Ectodermal cell (in vitro differentiated cells): ENCODE results near the gene OR4A15. TPM values are rescaled to one million over a fixed set of nuclear protein-coding genes. Genes with fewer than 3 reads are reported as not detected.

Experiments used
- H3K27ac ChIP-seq: 2 replicates; pipeline ENCODE4 v1.7.0; 2013; ENCODE audit warnings: mild to moderate bottlenecking, low read depth, low read length; ENCODE audit not compliant: insufficient read depth, poor library complexity, severe bottlenecking
- H3K27me3 ChIP-seq: 2 replicates; pipeline ENCODE4 v1.7.0; 2013; ENCODE audit warnings: mild to moderate bottlenecking, low read length; ENCODE audit not compliant: insufficient read depth, control insufficient read depth, poor library complexity, severe bottlenecking
- H3K36me3 ChIP-seq: one replicate; pipeline ENCODE4 v1.7.0; 2013; ENCODE audit warnings: low read length; ENCODE audit not compliant: control insufficient read depth, insufficient read depth
- H3K4me1 ChIP-seq: one replicate; pipeline ENCODE4 v1.7.0; 2013; ENCODE audit warnings: low read length; ENCODE audit not compliant: control insufficient read depth, insufficient read depth
- H3K4me3 ChIP-seq: 2 replicates; pipeline ENCODE4 v1.7.0; 2013; ENCODE audit warnings: low read depth, low read length, control low read depth; ENCODE audit not compliant: insufficient read depth
- H3K9me3 ChIP-seq: 2 replicates; pipeline ENCODE4 v1.7.0; 2013; ENCODE audit warnings: mild to moderate bottlenecking, low read length, moderate library complexity; ENCODE audit not compliant: control insufficient read depth
- WGBS, 2 experiments: methylation state at CpG; one replicate each; pipeline ENCODE4 v1.1.7; 2013; ENCODE audit warnings: missing lambda C conversion rate in 2 of 2; 5-methylcytosine and 5-hydroxymethylcytosine counted together
- polyA plus RNA-seq, 4 experiments: library from polyadenylated mRNA; stranded (reverse); fragments of 50-300 nt; gene quantifications; one replicate each; pipeline ENCODE4 v1.2.3, GENCODE V29; 2013

OR4A15 gene
- polyA plus RNA-seq (2013, experiment 1 of 4) = not detected
- not detected for polyA plus RNA-seq (2013, experiment 2 of 4)
- polyA plus RNA-seq (2013, experiment 3 of 4) = not detected
- polyA plus RNA-seq (2013, experiment 4 of 4) = not detected

DNA sequence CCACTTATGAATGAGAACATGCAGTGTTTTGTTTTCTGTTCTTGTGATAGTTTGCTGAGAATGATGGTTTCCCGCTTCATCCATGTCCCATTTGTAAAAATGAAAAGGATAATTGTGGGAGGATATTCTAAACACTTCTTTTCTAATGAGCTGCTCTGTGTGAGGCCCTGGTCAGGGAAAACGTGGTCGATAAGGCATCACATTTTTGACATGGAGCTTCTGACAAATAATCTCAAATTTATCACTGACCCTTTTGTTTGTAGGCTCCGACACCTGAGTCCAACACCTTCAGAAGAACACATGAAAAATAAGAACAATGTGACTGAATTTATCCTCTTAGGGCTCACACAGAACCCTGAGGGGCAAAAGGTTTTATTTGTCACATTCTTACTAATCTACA, at the start of gene OR4A15:
TSS of gene OR4A15 (plus strand) at position 301 of the 400 bp plus-strand sequence. CDS start at position 301, 0 bp downstream.
- 49 to 64% methylated on average over 4 of the region's 4 CpGs for WGBS, 2 experiments
- H3K9me3 ChIP-seq = peaks cover 9% of the 10 kb centered on the region

DNA sequence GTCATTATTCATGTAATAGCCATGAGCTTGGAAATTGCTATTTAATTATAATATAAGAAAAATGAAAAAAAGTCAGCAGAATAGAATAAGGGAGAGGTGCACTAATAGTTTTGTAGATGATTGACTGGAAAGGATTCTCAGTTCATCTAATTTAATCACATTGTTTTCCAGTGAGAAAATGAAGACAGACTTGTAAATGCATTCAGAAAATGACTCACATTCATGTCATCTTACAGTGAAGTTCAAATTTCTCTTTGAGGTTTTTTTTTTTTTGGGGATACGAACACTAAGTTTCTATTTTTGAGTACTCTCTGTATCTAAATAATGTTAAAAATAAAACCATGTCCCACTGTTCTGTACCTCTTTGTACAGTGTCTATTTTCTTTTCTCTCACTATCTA, 43.3 kb upstream of the OR4A15 start:
- no CpG with 5 or more reads among the region's 1 CpG for WGBS, 2 experiments
- Histone ChIP-seq H3K4me3 (no peak overlapping the region), H3K9me3 (peaks cover 22% of the 10 kb centered on the region), H3K27ac (no peak overlapping the region), H3K4me1 (no peaks in the 10 kb centered on the region), H3K36me3 (no peaks in the 10 kb centered on the region), H3K27me3 (no peaks in the 10 kb centered on the region)

More for the DNA sequence above, at the start of gene OR4A15:
- no peaks in the 10 kb centered on the region for H3K36me3 ChIP-seq
- no peak within 1 kb of the TSS for H3K27ac ChIP-seq
- no peaks in the 10 kb centered on the region for H3K4me1 ChIP-seq
- no peak within 1 kb of the TSS for H3K4me3 ChIP-seq
- H3K27me3 ChIP-seq = no peaks in the 10 kb centered on the region

DNA sequence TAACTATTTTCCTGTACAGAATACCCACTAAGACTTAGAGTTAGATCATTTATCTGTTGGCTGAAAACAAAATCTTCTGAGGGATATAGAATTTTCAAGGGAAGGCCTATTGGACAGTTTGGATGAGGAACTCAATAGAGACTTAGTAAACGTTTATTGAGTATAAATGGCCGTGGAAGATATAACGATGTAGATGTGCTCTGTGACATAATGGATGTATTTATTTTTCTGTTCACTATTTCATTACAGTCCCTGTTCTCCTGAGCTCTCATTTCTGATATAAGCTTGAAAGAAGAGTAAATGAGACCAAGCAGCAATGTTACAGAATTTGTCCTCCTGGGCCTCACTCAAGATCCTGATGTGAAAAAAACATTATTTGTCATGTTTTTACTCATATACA, 24.9 kb upstream of the OR4A15 start, which contains the start of gene OR4A16:
TSS of gene OR4A16 (plus strand) at position 301 of the 400 bp plus-strand sequence. CDS start at position 301, 0 bp downstream.
- H3K27me3 ChIP-seq = no peaks in the 10 kb centered on the region
- H3K4me3 ChIP-seq = no peak within 1 kb of the TSS
- H3K27ac ChIP-seq = no peak within 1 kb of the TSS
- peaks cover 5% of the 10 kb centered on the region for H3K9me3 ChIP-seq
- 79 to 87% methylated on average over 3 of the region's 3 CpGs for WGBS, 2 experiments
- H3K36me3 ChIP-seq = no peaks in the 10 kb centered on the region
- H3K4me1 ChIP-seq = no peaks in the 10 kb centered on the region

DNA sequence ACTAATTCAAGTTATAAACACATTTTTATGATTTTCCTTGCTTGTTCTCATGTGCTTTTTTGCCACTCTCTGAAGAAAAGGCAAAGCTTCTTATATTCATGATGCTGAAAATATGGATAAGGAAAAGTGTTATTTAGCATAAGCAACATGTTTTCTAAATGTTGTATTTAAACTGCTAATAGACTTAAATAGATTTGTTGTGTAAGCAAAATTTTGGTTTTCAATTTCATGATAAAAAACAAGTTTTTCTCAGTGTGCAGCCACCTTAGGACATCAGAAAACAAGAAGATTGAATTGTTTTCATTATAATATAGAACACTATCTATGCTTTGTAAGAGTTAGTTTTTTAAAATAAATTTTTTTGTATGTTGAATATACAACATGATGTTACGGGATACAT, 22.5 kb upstream of the OR4A15 start:
- H3K9me3 ChIP-seq = peaks cover 5% of the 10 kb centered on the region

DNA sequence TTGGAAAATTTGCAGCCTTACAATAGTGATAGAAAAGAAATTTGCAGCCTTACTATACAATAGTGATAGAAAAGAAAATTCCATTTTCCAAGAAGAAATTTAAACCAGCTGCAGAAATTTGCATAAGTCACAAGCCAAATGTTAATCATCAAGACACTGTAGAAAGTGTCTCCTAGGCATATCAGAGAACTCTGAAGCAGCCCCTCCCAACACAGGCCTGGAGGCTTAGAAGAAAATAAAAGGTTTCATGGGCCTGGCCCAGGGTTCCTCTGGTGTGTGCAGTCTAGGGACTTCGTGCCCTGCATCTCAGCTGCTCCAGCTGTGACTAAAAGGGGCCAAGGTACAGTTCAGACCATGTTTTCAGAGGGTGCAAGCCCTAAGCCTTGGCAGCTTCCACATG, 18.7 kb upstream of the OR4A15 start:
- WGBS, 2 experiments = 14 to 17% methylated on average over 1 of the region's 1 CpG
- H3K9me3 ChIP-seq = peaks cover 8% of the 10 kb centered on the region

More for the DNA sequence above, 22.5 kb upstream of the OR4A15 start:
- Histone ChIP-seq H3K4me3 (no peak overlapping the region), H3K36me3 (no peaks in the 10 kb centered on the region), H3K27ac (no peak overlapping the region), H3K4me1 (no peaks in the 10 kb centered on the region), H3K27me3 (no peaks in the 10 kb centered on the region)
- no CpG with 5 or more reads among the region's 1 CpG for WGBS, 2 experiments

DNA sequence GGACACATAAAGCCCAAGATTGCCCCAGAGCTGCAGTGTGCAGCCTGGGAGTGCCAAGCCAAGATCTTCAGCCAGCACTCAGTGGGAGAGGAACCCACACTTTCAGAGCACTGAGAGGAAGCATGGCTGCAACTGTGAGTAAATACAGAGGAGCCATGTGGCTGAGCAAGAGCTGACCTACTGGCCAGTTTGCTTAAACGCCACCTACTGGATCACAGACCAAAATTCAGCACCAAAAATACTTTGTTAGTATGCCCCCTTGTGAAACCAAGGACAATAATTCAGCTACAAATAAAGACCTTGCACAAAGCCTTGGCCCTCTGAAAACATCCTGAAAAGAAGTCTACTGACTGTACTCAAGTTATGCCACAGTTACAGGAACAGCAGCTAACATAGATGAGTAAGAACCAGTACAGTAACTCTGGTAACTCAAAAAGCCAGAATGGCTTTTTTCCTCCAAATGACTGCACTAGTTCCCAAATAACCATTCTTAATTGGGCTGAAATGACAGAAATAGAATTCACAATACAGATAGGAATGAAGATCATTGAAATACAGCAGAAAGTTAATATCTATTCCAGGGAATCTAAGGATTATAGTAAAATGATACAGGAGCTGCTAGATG, 10.1 kb upstream of the OR4A15 start:
- 11 to 21% methylated on average over 1 of the region's 1 CpG for WGBS, 2 experiments
- Histone ChIP-seq H3K36me3 (no peaks in the 10 kb centered on the region), H3K27ac (no peak overlapping the region), H3K4me1 (no peaks in the 10 kb centered on the region), H3K4me3 (no peak overlapping the region), H3K27me3 (no peaks in the 10 kb centered on the region), H3K9me3 (peaks cover 22% of the 10 kb centered on the region)

More for the DNA sequence above, 18.7 kb upstream of the OR4A15 start:
- no peaks in the 10 kb centered on the region for H3K36me3 ChIP-seq
- H3K4me3 ChIP-seq = no peak overlapping the region
- no peak overlapping the region for H3K27ac ChIP-seq
- H3K27me3 ChIP-seq = no peaks in the 10 kb centered on the region
- no peaks in the 10 kb centered on the region for H3K4me1 ChIP-seq

DNA sequence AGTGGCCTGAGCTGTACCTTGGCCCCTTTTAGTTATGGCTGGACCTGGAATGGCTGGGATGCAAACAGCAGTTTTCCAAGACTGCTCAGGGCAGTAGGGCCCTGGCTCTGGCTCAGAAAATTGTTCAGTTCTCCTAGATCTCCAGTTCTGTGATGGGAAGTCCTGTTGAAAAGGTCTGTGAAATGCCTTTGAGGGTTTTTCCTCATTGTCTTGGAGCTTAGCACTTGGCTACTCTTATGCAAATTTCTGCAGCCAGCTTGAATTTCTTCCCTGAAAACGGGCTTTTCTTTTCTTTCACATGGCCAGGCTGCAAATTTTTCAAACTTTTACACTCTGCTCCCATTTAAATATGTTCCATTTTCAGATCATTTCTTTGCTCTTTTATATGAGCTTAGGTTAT, 33.2 kb downstream of the OR4A15 start:
- Histone ChIP-seq H3K4me1 (no peaks in the 10 kb centered on the region), H3K36me3 (no peaks in the 10 kb centered on the region), H3K27ac (no peak overlapping the region), H3K4me3 (no peak overlapping the region), H3K9me3 (peaks cover 30% of the 10 kb centered on the region), H3K27me3 (no peaks in the 10 kb centered on the region)
- 21 to 53% methylated on average over 1 of the region's 1 CpG for WGBS, 2 experiments
